Aorta (tissue), 5 donors: ENCODE measurements around the gene CROCC2. TPM values are rescaled to one million over a fixed set of nuclear protein-coding genes. Genes with fewer than 3 reads are reported as not detected.
A peak's percentile ranks its signal among the peaks of the same experiment; 100 is the strongest.

ENCODE experiments used
- ATAC-seq: fragments of 200-7000 bp; cut with Tn5 transposase; one replicate; pipeline ENCODE4 v1.9.1; 2022; ENCODE audit warnings: moderate library complexity; ENCODE audit not compliant: low FRiP score
- DNase-seq, 2 donors: peaks; one replicate each; pipeline ENCODE4 v3.0.0-alpha.2; 2020
- H3K27ac ChIP-seq, 2 donors: one replicate each; pipeline ENCODE4 v1.5.1; 2013; ENCODE audit warnings: low read length in 2 of 2, mild to moderate bottlenecking in 2 of 2, moderate library complexity in 2 of 2, control low read depth in 1 of 2, inconsistent platforms in 1 of 2, low read depth in 1 of 2
- H3K27me3 ChIP-seq, 2 donors: one replicate each; pipeline ENCODE4 v1.6.1; 2013; ENCODE audit warnings: control low read depth in 1 of 2, low read length in 1 of 2, mild to moderate bottlenecking in 1 of 2, moderate library complexity in 1 of 2; ENCODE audit not compliant: insufficient read depth in 2 of 2, control insufficient read depth in 1 of 2
- H3K36me3 ChIP-seq, 2 donors: one replicate each; pipeline ENCODE4 v1.6.1; 2013; ENCODE audit warnings: control low read depth in 1 of 2, low read length in 1 of 2, mild to moderate bottlenecking in 1 of 2; ENCODE audit not compliant: insufficient read depth in 2 of 2, control insufficient read depth in 1 of 2
- H3K4me1 ChIP-seq, 2 donors: one replicate each; pipeline ENCODE4 v1.6.1; 2013; ENCODE audit warnings: low read length in 2 of 2, control low read depth in 1 of 2, mild to moderate bottlenecking in 1 of 2, moderate library complexity in 1 of 2; ENCODE audit not compliant: insufficient read depth in 2 of 2, control insufficient read depth in 1 of 2
- H3K4me3 ChIP-seq, 2 donors: one replicate each; pipeline ENCODE4 v1.5.1; 2013; ENCODE audit warnings: low read length in 2 of 2, control low read depth in 1 of 2, mild to moderate bottlenecking in 1 of 2
- H3K9me3 ChIP-seq: one replicate; pipeline ENCODE4 v1.6.1; 2013; ENCODE audit warnings: mild to moderate bottlenecking, low read length; ENCODE audit not compliant: control insufficient read depth
- WGBS, 2 donors: extraction: QIAGEN DNeasy Blood & Tissue Kit; methylation state at CpG; one replicate each; pipeline ENCODE4 v1.1.7; 2013; 5-methylcytosine and 5-hydroxymethylcytosine counted together
- intact Hi-C, 2 donors: fragments of 100-400 bp; cut with DNase I; formaldehyde crosslinking; loops; one replicate each; pipeline versions ENCODE4 v1.14.2 to v1.15.0; 2022
- polyA plus RNA-seq, 2 donors: library from polyadenylated mRNA; stranded (reverse); fragments of 200-250 nt; gene quantifications; one replicate each; pipeline ENCODE4 v1.2.3, GENCODE V29; 2013
- total RNA-seq, 2 donors: library from RNA; stranded (reverse); fragmentation: NEBNext Ultra II Directional; extraction: Animal tissue kit (Norgen Biotek cat#: 25700); gene quantifications; one replicate each; pipeline ENCODE4 v1.2.1, GENCODE V29; 2021
- donor health status: healthy with polysubstance abuse.
- donor health status: Bipolar disorder and iron deficiency.
- donor health status: DM: no; HTN: no; CAD: no.
- donor health status: DM: no; HTN: no; CAD: no.
- donor health status: DM: yes; HTN: yes; CAD: no.

Gene CROCC2
- total and polyA plus RNA-seq, 4 donors: 0.13 to 0.45 TPM; not detected in 2

DNA sequence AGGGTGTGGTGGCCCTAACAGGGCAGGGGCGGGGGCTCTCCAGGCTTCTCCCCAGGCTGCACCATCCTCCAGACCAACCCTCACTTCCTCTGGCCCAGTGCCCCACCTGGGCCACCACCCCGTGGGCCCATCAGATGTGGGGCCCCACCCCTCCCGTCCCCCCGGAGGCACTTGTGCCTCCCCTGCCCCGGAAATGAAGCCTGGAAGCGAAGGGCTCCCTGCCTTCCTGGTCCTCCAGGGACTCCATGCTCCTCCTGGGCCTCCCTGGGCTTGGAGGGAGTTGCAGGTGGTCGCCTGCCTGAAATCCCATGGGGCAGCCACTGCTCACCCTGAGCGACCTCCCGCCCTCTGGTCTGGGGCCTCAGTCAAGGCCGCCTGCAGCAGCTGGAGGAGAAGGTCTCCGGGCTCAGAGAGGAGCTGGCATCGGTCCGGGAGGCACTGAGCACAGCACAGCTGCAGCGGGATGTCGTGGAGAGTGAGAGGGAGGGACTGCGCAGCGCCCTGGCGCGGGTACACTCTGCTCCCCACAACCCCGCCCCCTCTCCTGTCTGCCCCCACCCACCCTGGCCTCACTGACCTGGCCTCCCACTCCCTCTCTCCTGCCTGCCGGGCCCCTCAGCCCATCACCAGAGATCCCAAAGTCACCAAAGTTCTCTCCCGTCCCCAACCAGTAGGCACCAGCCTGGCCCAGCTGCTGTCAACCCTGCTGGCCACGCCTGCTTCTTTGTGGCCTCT is 28.0 kb downstream of the CROCC2 start:
- DNase-seq (peak in 1 of 2 donors; percentile 44), ATAC-seq (no peak)
- intact Hi-C loops: no loop called here
- 83 to 88% methylated on average over 20 to 23 of the region's 23 CpGs for WGBS, 2 donors
- Histone ChIP-seq H3K36me3 (no peaks in the 10 kb centered on the region), H3K27ac (no peak overlapping the region), H3K4me1 (no peaks in the 10 kb centered on the region), H3K9me3 (peaks cover 5% of the 10 kb centered on the region), H3K4me3 (no peak overlapping the region), H3K27me3 (peaks cover 0 to 2% of the 10 kb centered on the region in 2 donors)

DNA sequence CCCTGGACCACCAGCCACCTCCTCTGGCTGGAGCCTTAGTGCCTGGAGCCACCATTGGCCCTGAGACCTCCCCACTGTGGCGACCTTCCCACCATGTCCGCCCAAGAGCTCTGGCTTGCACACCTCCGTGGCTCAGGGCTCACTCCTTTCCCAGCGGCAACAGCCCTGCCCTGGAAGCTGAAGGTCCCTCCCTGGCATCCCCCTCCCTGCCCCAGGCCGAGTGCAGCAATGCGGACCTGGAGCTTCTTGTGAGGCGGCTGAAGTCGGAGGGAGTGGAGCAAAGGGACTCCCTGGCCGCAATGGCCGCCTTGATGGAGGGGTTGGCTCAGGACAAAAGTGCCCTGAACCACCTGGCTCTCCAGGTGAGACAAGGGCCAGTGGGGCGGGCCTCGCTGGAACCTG is 28.6 kb downstream of the CROCC2 start:
- Histone ChIP-seq H3K36me3 (no peaks in the 10 kb centered on the region), H3K4me1 (no peaks in the 10 kb centered on the region), H3K27me3 (peaks cover 0 to 2% of the 10 kb centered on the region in 2 donors), H3K4me3 (no peak overlapping the region), H3K27ac (no peak overlapping the region), H3K9me3 (peaks cover 5% of the 10 kb centered on the region)
- intact Hi-C loops: no loop called here
- peak in 1 of 2 donors; percentile 66 for DNase-seq
- WGBS, 2 donors: 85 to 94% methylated on average over 10 to 12 of the region's 12 CpGs
- ATAC-seq: no peak

DNA sequence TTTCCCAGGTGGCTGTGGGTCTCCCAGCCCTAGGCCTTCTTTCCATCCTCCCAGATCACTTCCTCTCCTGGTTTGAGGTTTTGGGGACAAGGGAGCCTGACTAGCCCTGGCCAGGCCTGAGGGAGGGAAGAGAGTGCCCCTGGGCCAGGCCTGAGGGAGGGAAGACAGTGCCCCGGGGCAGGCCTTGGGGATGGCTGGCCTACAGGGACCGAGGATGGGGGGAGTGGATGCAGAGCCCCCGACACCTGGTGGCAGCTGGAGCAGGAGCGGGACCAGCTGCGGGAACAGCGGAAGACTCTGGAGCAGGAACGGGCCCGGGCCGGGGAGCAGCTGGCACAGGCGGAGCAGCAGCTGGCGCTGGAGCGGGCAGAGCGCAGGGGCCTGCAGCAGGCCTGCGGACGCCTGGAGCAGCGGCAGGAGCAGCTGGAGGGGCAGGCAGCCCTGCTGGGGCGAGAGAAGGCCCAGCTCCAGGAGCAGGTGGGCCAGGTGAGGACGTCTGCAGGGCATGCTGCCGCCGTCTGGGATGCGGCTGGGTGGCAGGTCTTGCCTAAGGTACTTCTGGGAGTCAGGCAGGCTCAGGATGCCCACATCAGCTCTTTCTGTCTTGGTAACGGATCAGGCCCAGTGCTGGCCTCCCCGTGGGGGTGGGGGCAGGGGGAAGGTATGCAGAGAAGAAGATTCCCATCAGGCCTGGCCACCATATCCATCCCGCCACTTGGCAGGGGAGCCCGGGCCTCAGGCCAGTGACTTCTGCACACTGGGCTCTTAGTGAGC is 29.2 kb downstream of the CROCC2 start:
- ATAC-seq: no peak
- 86% methylated on average over 25 of the region's 25 CpGs for WGBS, 2 donors
- Histone ChIP-seq H3K9me3 (peaks cover 5% of the 10 kb centered on the region), H3K27ac (no peak overlapping the region), H3K4me1 (no peaks in the 10 kb centered on the region), H3K36me3 (no peaks in the 10 kb centered on the region), H3K27me3 (peaks cover 0 to 2% of the 10 kb centered on the region in 2 donors), H3K4me3 (no peak overlapping the region)
- intact Hi-C loops: no loop called here
- DNase-seq: peak in 1 of 2 donors; percentile 59

DNA sequence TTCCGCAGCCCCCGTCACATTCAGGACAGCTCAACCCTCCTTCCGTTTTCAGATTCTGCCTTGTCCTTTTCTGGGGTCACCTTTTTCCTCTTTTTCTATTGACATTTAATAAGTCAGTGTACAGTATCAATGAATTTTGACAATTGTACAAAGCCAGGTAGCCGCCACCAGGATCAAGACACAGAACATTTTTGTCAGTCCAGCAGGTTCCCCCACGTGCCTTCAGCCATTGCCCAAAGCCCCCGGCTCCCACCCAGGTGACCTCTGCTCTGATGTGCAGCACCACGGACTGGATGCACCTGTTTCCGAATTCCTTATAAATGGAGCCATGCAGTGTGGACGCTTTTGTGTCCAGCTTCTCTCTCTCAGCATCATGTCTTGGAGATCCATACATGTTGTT is 30.0 kb downstream of the CROCC2 start:
- Histone ChIP-seq H3K9me3 (peaks cover 5% of the 10 kb centered on the region), H3K4me1 (no peaks in the 10 kb centered on the region), H3K36me3 (no peaks in the 10 kb centered on the region), H3K27me3 (peaks cover 0 to 2% of the 10 kb centered on the region in 2 donors), H3K4me3 (no peak overlapping the region), H3K27ac (no peak overlapping the region)
- ATAC-seq (no peak), DNase-seq (peak in 1 of 2 donors; percentile 53)
- intact Hi-C loops: no loop called here
- WGBS, 2 donors: 86% methylated on average over 9 of the region's 9 CpGs

DNA sequence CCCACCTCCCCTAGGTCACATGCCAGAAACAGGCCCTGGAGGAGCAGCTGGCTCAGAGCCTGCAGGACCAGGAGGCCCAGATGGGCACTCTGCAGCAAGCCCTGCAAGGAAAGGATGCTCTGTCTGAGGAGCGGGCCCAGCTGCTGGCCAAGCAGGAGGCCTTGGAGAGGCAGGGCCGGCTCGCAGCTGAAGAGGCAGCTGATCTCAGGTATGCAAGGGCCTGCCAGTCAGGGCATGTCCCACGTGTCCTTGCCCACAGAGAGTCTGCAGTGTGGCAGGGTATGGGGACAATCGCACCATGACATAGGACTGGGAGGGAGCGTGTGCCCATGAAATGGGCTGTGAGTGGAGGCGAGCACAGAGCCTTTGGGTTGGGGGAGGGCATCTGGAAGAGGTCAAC is 39.9 kb downstream of the CROCC2 start:
- DNase-seq: no peak
- H3K27me3 ChIP-seq: no peaks in the 10 kb centered on the region

DNA sequence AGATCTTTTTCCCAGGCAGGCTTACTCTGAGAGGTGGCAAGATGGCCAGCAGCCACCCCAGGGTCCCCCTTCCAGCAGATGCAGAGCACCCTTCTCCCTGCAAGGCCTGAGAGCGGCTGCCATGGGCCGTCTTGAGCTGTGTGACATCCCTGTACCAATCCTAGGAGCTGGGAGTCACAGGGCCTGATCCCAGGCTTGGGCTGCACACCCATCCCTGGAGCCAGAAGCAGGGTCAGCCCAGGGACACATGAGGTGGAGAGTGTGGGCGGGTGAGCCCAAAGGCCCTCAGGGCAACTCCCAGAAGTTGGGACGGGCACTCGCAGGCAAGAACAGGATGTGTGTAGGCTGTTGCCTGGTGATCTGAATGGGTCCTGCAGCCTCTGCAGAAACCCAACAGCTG is 40.5 kb downstream of the CROCC2 start:
- no peak overlapping the region for H3K27ac ChIP-seq
- H3K4me3 ChIP-seq: no peak overlapping the region
- intact Hi-C loops: no loop called here
- DNase-seq: peak; percentile 36 to 70
- H3K4me1 ChIP-seq: no peaks in the 10 kb centered on the region
- H3K27me3 ChIP-seq: no peaks in the 10 kb centered on the region
- no peaks in the 10 kb centered on the region for H3K9me3 ChIP-seq
- WGBS, 2 donors: 77 to 78% methylated on average over 5 of the region's 5 CpGs
- no peak for ATAC-seq
- no peaks in the 10 kb centered on the region for H3K36me3 ChIP-seq

More for the DNA sequence above, 39.9 kb downstream of the CROCC2 start:
- no peak overlapping the region for H3K27ac ChIP-seq
- H3K4me1 ChIP-seq: no peaks in the 10 kb centered on the region
- whole genome bisulfite sequencing, 2 donors: 93% methylated on average over 7 of the region's 7 CpGs
- intact Hi-C loops: no loop called here
- no peak for ATAC-seq
- no peaks in the 10 kb centered on the region for H3K9me3 ChIP-seq
- H3K4me3 ChIP-seq: no peak overlapping the region
- H3K36me3 ChIP-seq: no peaks in the 10 kb centered on the region

DNA sequence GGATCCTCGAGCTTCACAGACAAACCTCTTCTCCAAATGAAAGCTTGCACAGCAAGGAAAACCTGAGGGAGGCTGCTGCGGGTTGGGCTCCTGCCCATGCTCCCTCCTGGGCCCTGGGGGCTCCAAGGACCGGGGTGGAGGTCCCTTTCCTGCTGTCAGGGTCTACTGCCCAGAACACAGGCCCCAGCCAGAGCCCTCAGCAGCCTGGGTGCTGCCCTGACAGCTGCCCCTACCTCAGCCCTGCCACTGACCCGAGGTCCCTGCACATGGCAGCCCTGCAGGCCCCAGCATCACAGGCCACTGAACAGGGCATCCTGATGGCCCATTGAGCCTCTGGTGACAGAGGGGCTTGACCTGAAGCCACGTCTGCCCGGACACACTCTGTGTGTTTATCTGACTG is 41.0 kb downstream of the CROCC2 start:
- Histone ChIP-seq H3K4me1 (no peaks in the 10 kb centered on the region), H3K4me3 (no peak overlapping the region), H3K9me3 (no peaks in the 10 kb centered on the region), H3K27me3 (no peaks in the 10 kb centered on the region), H3K36me3 (no peaks in the 10 kb centered on the region), H3K27ac (no peak overlapping the region)
- ATAC-seq (no peak), DNase-seq (peak in 1 of 2 donors; percentile 51)
- WGBS, 2 donors: 83 to 87% methylated on average over 6 of the region's 6 CpGs
- intact Hi-C loops: no loop called here

DNA sequence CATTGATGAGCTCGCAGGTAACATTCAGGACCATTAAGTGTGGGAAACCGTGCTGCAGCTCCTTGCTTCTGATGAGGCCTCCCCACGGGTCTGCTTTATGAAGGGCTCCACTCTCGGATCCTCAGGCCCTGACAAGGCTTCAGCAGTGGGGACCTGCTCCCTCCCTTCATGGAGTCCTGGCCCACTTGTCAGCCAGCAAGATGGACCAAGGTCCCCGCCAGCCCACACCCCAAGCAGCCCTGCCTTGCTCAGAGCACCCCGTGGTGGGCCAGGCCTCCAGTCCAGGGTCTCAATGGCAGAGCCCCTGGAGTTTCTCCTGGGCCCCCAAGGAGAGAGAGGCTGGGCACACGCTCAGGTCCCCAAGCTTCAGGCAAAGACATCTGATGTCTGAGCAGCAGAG is 41.5 kb downstream of the CROCC2 start:
- no peak overlapping the region for H3K4me3 ChIP-seq
- no peaks in the 10 kb centered on the region for H3K36me3 ChIP-seq
- H3K9me3 ChIP-seq: no peaks in the 10 kb centered on the region
- no peak overlapping the region for H3K27ac ChIP-seq
- H3K4me1 ChIP-seq: no peaks in the 10 kb centered on the region
- H3K27me3 ChIP-seq: no peaks in the 10 kb centered on the region
- ATAC-seq (no peak), DNase-seq (peak in 1 of 2 donors; percentile 38)
- WGBS, 2 donors: 93 to 94% methylated on average over 7 of the region's 7 CpGs
- intact Hi-C loops: no loop called here

DNA sequence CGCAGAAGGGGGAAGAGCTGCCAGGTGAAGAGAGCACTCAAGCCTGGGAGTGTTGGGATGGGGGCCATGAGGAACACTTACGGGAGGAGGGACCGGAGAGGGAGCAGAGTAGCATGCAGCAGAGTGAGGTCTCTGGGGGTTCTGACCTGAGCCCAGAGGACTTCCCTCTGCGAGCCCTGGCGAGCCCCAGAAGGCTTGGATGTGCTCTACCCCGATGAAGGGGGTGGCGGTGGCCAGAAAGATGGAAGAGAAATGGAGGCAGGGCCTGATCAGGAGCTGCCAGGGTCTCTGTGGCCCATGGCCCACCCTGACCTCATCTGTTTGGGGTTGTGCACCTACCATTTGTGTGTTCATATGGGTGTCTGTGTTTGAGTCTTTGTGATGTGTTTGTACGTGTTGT is 42.0 kb downstream of the CROCC2 start:
- no peak overlapping the region for H3K4me3 ChIP-seq
- intact Hi-C loops: no loop called here
- H3K27ac ChIP-seq: no peak overlapping the region
- WGBS, 2 donors: 93 to 96% methylated on average over 8 of the region's 8 CpGs
- ATAC-seq (no peak), DNase-seq (peak in 1 of 2 donors; percentile 62)
- H3K27me3 ChIP-seq: no peaks in the 10 kb centered on the region
- no peaks in the 10 kb centered on the region for H3K9me3 ChIP-seq
- H3K36me3 ChIP-seq: no peaks in the 10 kb centered on the region
- no peaks in the 10 kb centered on the region for H3K4me1 ChIP-seq
